Activated B cell treated with CpG ODN at 0.5 μM for 24 hours (primary cell): ENCODE measurements around the gene SLBP. TPM values are rescaled to one million over a fixed set of nuclear protein-coding genes. Genes with fewer than 3 reads are reported as not detected.

ENCODE experiments used
- ATAC-seq: fragments of 200-7000 bp; cut with Tn5 transposase; one replicate; pipeline ENCODE4 v1.10.0; 2021; ENCODE audit warnings: low read depth, mild to moderate bottlenecking, moderate library complexity
- CTCF ChIA-PET: fragments of 350-600 bp; sonication (Branson Sonifier 250); formaldehyde crosslinking; loops from one replicate; lab custom pipeline; 2021; ENCODE audit warnings: antibody characterized with exemption; lab: Charles Lee
- POLR2A ChIA-PET: fragments of 350-600 bp; sonication (Branson Sonifier 250); formaldehyde crosslinking; loops from one replicate; lab custom pipeline; 2021; ENCODE audit warnings: antibody characterized with exemption; lab: Charles Lee
- DNase-seq: peaks from one replicate; pipeline ENCODE4 v3.0.0; 2022
- H3K27ac Mint-ChIP-seq: one replicate; pipeline ENCODE4 v1.8.0; 2020; ENCODE audit warnings: mixed read lengths
- H3K27me3 Mint-ChIP-seq: one replicate; pipeline ENCODE4 v1.8.0; 2021; ENCODE audit warnings: mixed read lengths
- H3K36me3 Mint-ChIP-seq: one replicate; pipeline ENCODE4 v1.8.0; 2021; ENCODE audit warnings: low read depth, mixed read lengths
- H3K4me1 Mint-ChIP-seq: one replicate; pipeline ENCODE4 v1.8.0; 2021; ENCODE audit warnings: mixed read lengths
- H3K4me3 Mint-ChIP-seq: one replicate; pipeline ENCODE4 v1.8.0; 2020; ENCODE audit warnings: mild to moderate bottlenecking, mixed read lengths
- H3K9me3 Mint-ChIP-seq: one replicate; pipeline ENCODE4 v1.8.0; 2020; ENCODE audit warnings: mixed read lengths
- CTCF ChIP-seq: fragments of 200-600 bp; IDR thresholded peaks from one replicate; pipeline ENCODE4 v1.8.0; 2022; ENCODE audit warnings: antibody characterized with exemption, mild to moderate bottlenecking
- intact Hi-C: fragments of 100-400 bp; cut with micrococcal nuclease; formaldehyde crosslinking; loops from one replicate; pipeline ENCODE4 v1.15.1; 2024
- total RNA-seq: library from RNA; stranded (reverse); gene quantifications from 2 replicates; pipeline ENCODE4 v1.2.3, GENCODE V29; 2022

SLBP gene
- total RNA-seq, 1 donor from 2014 or later, result 34.0 TPM

- Mint-ChIP-seq H3K4me3 (no peak overlapping the region), H3K27me3 (no peaks in the 10 kb centered on the region), H3K36me3 (peaks cover 73% of the 10 kb centered on the region), H3K4me1 (peaks cover 3% of the 10 kb centered on the region), H3K27ac (no peak overlapping the region), H3K9me3 (no peaks in the 10 kb centered on the region)
- ChIA-PET CTCF (interaction anchor here (7.8 kb wide), 1 partner anchor 32 kb away, joined by 286 read pairs; no protein-coding TSS in a partner anchor), POLR2A (no interaction called here)
- intact Hi-C loops, result no loop called here
- no peak for DNase-seq
- TF ChIP-seq CTCF, result no peak
- ATAC-seq, result no peak
Observed at GRCh38 chr4:1695913-1696312, 16.2 kb downstream of the SLBP start.

- Mint-ChIP-seq H3K36me3 (peaks cover 56% of the 10 kb centered on the region), H3K4me1 (peaks cover 3% of the 10 kb centered on the region), H3K4me3 (no peak overlapping the region), H3K27ac (no peak overlapping the region), H3K9me3 (no peaks in the 10 kb centered on the region), H3K27me3 (no peaks in the 10 kb centered on the region)
- peak; percentile 65 for DNase-seq
- intact Hi-C loops, result loop anchor here (1.0 kb wide), 4 partner anchors 19 to 206 kb away; partner anchors contain the start of gene SLBP
- ChIA-PET CTCF (interaction anchor here (0.7 to 7.8 kb wide), 20 partner anchors 9 to 216 kb away, joined by 3 to 286 read pairs (median 5); partner anchors contain the start of genes FAM53A, SLBP, TACC3 and TMEM129), POLR2A (interaction anchor here (0.7 to 2.1 kb wide), 8 partner anchors 15 to 35 kb away, joined by 3 to 23 read pairs (median 8); partner anchors contain the start of genes SLBP, TACC3 and TMEM129)
- peak; percentile 99 for ATAC-seq
- peak; percentile 87 for TF ChIP-seq CTCF
Observed at GRCh38 chr4:1693131-1693896, 18.8 kb downstream of the SLBP start.

- no peak for TF ChIP-seq CTCF
- CTCF ChIA-PET, result interaction anchor here (1.1 to 7.8 kb wide), 4 partner anchors 17 to 36 kb away, joined by 4 to 286 read pairs (median 30); partner anchors contain the start of genes SLBP and TMEM129
- Mint-ChIP-seq H3K27me3 (no peaks in the 10 kb centered on the region), H3K9me3 (no peaks in the 10 kb centered on the region), H3K4me1 (peaks cover 3% of the 10 kb centered on the region), H3K4me3 (no peak overlapping the region), H3K36me3 (peaks cover 47% of the 10 kb centered on the region), H3K27ac (no peak overlapping the region)
- no peak for ATAC-seq
- POLR2A ChIA-PET, result no interaction called here
- intact Hi-C loops, result no loop called here
- DNase-seq, result no peak
Observed at GRCh38 chr4:1691737-1692373, 20.3 kb downstream of the SLBP start.

GRCh38 chr4:1690698-1691097 is 21.4 kb downstream of the SLBP start:
- no peak overlapping the region for H3K4me3 Mint-ChIP-seq
- no peak for TF ChIP-seq CTCF
- intact Hi-C loops, result no loop called here

More at GRCh38 chr4:1690698-1691097, 21.4 kb downstream of the SLBP start:
- CTCF ChIA-PET, result interaction anchor here (3.4 to 7.8 kb wide), 2 partner anchors 18 to 37 kb away, joined by 31 to 286 read pairs; no protein-coding TSS in a partner anchor
- Mint-ChIP-seq H3K9me3 (no peaks in the 10 kb centered on the region), H3K36me3 (peaks cover 42% of the 10 kb centered on the region), H3K27ac (no peak overlapping the region), H3K4me1 (peaks cover 3% of the 10 kb centered on the region), H3K27me3 (no peaks in the 10 kb centered on the region)
- ATAC-seq (no peak), DNase-seq (no peak)
- POLR2A ChIA-PET, result interaction anchor here (0.6 kb wide), 1 partner anchor 22 kb away, joined by 3 read pairs; the partner anchor contains the start of gene SLBP
